Body of pancreas (tissue), 4 donors: ENCODE data around the gene SLC45A2.

Experiments
- POLR2A ChIP-seq, 3 donors: fragments of 450-650 bp; IDR thresholded peaks; one replicate each; pipeline ENCODE4 v1.6.1; 2016; ENCODE audit warnings: antibody characterized with exemption in 3 of 3, mild to moderate bottlenecking in 2 of 3
- TF ChIP-seq, protein P1 (sequence below), 7 experiments: fragments of 450-650 bp in 4 of 7; fragments of 200-600 bp in 3 of 7; sonication (generic) in 3 of 7; IDR thresholded peaks; one replicate each; pipeline ENCODE4 v1.5.1; 2016 to 2019; ENCODE audit warnings: antibody characterized with exemption in 7 of 7

DNA sequence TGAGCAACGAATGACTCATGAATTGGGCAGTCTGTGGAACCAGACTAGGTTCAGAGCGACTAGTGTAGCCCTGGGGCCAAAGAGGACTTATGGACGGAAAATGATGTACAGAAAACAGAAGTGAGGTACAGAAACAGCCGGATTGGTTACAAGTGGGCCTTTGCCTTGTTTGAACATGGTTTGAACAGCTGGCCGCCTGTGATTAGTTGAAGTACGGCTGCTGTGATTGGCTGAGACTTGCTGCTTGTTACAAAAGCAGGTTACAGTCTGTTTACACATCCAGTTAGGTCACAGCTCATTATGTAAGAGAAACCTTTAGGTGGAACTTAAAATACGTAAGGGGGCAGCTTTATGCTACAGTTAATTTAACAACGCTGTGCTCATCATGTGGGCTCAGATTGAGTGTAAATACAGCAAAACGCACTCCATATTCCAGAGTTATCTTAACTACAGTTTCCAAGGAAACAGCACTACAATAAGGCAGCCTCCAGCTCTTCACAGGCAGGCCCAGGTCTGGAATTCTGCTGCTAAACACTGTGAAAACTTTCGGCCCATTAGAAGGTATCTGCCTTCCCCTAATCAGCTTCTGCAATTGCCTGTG, 16.8 kb upstream of the SLC45A2 start:
- TF ChIP-seq POLR2A (IDR thresholded peaks at IDR 0.05): peak in 2 of 3 donors; percentile 29 to 50
- TF ChIP-seq, protein P1, sequence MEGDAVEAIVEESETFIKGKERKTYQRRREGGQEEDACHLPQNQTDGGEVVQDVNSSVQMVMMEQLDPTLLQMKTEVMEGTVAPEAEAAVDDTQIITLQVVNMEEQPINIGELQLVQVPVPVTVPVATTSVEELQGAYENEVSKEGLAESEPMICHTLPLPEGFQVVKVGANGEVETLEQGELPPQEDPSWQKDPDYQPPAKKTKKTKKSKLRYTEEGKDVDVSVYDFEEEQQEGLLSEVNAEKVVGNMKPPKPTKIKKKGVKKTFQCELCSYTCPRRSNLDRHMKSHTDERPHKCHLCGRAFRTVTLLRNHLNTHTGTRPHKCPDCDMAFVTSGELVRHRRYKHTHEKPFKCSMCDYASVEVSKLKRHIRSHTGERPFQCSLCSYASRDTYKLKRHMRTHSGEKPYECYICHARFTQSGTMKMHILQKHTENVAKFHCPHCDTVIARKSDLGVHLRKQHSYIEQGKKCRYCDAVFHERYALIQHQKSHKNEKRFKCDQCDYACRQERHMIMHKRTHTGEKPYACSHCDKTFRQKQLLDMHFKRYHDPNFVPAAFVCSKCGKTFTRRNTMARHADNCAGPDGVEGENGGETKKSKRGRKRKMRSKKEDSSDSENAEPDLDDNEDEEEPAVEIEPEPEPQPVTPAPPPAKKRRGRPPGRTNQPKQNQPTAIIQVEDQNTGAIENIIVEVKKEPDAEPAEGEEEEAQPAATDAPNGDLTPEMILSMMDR (IDR thresholded peaks at IDR 0.05): peak in 1 of 7 experiments; percentile 4
